ENCODE results near the gene ACOT6. TPM values are rescaled to one million over a fixed set of nuclear protein-coding genes. Genes with fewer than 3 reads are reported as not detected.
"Not testable (repeated sequence)": the region's sequence is repeated elsewhere in the genome, so short reads cannot be mapped to it uniquely, and the experiment has no call there.

The ACOT6 gene, protein sequence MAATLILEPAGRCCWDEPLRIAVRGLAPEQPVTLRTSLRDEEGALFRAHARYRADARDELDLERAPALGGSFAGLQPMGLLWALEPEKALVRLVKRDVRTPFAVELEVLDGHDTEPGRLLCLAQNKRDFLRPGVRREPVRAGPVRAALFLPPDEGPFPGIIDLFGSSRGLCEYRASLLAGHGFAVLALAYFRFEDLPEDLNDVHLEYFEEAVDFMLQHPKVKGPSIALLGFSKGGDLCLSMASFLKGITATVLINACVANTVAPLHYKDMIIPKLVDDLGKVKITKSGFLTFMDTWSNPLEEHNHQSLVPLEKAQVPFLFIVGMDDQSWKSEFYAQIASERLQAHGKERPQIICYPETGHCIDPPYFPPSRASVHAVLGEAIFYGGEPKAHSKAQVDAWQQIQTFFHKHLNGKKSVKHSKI
- not detected in 2 replicates for polyA plus RNA-seq (2014; cell fraction: cytosol; rRNA removed)
- not detected in 2 replicates for polyA plus RNA-seq (2014; cell fraction: nucleus; rRNA removed)

DNA sequence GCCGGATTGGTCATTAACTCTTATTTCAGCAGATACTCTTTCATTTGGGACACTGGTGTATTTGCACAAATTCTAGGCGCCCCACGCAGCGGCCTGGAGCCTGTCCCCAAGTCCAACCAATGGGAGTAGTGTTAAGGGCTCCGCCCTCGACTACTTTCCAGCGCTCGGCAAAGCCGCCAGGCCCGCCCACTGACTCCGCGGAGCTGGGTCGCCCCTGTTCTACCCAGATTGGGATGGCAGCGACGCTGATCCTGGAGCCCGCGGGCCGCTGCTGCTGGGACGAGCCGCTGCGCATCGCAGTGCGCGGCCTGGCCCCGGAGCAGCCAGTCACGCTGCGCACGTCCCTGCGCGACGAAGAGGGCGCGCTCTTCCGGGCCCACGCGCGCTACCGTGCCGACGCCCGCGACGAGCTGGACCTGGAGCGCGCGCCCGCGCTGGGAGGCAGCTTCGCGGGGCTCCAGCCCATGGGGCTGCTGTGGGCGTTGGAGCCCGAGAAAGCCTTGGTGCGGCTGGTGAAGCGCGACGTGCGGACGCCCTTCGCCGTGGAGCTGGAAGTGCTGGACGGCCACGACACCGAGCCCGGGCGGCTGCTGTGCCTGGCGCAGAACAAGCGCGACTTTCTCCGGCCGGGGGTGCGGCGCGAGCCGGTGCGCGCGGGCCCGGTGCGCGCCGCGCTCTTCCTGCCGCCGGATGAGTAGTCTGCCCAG is at the start of gene ACOT6:
TSS of gene ACOT6 (plus strand) at position 179 of the 707 bp plus-strand sequence. CDS start at position 234, 55 bp downstream.
- peak; percentile 62 for DNase-seq (ENCODE audit: low spot score)

DNA sequence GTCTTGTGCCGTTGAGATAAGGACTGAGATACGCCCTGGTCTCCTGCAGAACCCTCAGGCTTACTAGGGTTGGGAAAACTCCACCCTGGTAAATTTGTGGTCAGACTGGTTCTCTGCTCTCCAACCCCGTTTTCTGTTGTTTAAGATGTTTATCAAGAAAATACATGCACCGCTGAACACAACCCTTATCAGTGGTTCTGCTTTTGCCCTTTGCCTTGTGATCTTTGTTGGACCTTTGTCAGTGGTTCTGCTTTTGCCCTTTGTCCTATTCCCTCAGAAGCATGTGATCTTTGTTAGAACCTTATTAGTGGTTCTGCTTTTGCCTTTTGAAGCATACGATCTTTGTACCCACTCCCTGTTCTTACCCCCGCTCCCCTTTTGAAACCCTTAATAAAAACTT is 49.6 kb upstream of the ACOT6 start:
- not testable (repeated sequence) for DNase-seq (ENCODE audit: low spot score)

DNA sequence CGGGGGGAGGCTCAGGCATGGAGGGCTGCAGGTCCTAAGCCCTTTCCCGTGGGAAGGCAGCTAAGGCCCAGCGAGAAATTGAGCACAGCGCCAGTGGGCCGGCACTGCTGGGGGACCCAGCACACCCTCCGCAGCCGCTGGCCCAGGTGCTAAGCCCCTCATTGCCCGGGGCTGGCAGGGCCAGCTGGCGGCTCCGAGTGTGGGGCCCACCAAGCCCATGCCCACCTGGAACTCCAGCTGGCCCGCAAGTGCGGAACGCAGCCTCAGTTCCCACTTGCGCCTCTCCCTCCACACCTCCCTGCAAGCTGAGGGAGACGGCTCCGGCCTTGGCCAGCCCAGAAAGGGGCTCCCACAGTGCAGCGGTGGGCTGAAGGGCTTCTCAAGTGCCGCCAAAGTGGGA is 45.9 kb upstream of the ACOT6 start:
- DNase-seq (ENCODE audit: low spot score), result not testable (repeated sequence)

DNA sequence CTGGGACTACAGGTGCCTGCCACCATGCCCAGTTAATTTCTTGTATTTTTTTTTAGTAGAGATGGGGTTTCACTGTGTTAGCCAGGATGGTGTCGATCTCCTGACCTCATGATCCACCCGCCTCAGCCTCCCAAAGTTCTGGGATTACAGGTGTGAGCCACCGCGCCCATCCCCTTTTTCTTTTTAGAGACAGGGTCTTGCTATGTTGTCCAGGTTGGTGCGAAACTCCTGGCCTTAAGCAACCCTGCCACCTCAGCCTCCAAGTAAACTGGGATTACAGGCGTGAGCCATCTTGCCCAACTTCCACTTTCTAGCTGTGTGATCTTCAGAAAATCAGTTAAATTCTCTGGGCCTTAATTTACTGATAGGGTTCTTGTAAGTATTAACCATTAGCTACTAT is 45.4 kb upstream of the ACOT6 start:
- not testable (repeated sequence) for DNase-seq (ENCODE audit: low spot score)

DNA sequence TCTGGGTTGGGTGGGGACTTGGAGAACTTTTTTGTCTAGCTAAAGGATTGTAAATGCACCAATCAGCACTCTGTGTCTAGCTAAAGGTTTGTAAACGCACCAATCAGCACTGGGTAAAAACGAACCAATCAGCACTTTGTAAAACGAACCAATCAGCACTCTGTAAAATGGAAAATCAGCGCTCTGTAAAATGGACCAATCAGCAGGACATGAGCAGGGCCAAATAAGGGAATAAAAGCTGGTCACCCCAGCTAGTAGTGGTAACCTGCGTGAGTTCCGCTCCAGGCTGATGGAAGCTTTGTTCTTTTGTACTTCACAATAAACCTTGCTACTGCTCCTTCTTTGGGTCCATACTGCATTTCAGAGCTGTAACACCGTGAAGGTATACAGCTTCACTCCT is 45.0 kb upstream of the ACOT6 start:
- DNase-seq (ENCODE audit: low spot score), result no peak

DNA sequence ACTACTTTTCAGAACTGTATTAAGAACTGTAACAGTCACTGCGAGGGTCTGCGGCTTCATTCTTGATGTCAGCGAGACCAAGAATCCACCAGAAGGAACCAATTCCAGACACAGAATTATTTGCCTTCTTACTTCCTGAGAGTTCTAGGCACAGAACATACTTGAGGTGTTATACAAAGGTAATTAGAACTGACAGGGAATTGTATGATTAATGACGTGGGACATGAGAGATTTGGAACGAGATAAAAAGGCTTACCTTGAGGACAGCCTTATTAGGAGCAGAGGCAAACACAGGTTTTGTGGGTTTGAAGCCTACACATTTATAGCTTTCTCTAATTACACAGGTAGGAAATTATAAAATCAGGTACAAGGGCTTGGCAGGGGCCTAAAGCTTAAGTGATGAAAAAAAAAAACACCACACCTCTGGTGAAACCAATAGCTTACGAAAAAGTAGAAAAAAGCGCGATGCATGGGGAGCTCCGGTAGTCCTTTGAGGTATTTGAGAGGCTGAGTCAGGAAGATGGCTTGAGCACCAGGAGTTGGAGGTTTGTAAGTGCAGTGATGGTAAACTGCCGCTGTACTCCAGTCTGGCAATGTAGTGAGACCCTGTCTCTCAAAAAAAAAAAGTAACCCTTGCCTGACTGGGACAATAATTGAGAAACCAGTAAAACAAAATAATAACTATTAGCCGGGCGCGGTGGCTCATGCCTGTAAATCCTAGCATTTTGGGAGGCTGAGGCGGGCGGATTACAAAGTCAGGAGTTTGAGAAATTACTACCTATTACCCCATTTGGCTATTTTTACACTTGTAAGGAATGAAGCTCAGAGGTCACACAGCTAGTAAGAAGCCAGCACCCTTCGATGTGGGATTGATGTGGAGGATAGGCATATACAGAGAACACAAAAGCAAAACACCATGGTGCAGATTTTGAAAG is 44.1 kb upstream of the ACOT6 start:
- DNase-seq (ENCODE audit: low spot score), result peak; percentile 14

DNA sequence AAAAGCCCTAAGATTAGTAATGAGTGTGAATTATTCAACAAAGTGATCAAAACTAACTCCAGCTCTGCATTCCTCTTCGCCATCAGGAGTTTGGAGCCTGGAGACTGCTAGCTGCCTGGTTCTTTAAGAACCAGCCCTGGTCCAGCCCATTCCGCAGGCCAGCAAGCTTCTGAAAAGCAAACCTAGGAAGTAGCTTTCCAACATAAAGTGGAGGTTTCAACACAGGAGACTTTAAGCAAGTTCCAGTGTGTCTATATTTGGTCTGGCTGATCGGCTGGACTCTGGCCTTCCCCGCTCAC is 43.5 kb upstream of the ACOT6 start:
- DNase-seq (ENCODE audit: low spot score), result not testable (repeated sequence)

DNA sequence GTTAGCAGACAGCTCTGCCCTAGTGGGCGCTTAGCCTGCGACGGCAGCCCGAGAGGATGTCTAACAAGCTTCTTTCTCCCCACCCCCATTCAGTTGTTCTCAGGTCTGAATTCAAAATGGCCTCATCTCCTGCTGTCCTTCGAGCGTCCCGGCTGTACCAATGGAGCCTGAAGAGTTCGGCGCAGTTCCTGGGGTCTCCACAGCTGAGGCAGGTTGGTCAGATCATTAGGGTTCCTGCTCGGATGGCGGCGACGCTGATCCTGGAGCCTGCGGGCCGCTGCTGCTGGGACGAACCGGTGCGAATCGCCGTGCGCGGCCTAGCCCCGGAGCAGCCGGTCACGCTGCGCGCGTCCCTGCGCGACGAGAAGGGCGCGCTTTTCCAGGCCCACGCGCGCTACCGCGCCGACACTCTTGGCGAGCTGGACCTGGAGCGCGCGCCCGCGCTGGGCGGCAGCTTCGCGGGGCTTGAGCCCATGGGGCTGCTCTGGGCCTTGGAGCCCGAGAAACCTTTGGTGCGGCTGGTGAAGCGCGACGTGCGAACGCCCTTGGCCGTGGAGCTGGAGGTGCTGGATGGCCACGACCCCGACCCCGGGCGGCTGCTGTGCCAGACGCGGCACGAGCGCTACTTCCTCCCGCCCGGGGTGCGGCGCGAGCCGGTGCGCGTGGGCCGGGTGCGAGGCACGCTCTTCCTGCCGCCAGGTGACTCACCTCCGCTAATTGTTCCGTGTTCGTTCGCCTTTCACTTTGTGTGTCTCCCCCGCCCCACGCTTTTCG is 42.9 kb upstream of the ACOT6 start, which contains the start of gene ACOT2:
TSS of gene ACOT2 (plus strand) at position 29 of the 774 bp plus-strand sequence. CDS start at position 57, 28 bp downstream.
- peak; percentile 71 for DNase-seq (ENCODE audit: low spot score)

DNA sequence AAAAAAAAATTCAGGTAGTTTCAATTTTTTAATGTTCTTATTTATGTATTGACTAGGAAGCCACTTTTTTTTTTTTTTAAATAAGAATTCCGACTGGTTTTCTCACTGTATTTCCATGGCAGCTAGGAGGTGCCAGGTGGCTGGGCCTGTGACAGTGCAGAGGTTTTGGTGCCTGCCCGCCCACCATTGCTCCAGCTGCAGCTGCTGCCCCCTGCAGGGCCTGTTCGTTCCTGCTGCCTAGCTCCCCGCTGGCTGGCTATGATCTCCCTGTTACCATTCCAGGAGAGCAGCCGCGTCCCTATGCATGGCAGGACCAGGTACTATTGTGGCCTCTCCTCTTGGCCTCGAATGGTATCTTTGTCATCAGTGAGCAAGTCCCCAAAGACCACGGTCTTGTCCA is 41.4 kb upstream of the ACOT6 start:
- peak; percentile 21 for DNase-seq (ENCODE audit: low spot score)

DNA sequence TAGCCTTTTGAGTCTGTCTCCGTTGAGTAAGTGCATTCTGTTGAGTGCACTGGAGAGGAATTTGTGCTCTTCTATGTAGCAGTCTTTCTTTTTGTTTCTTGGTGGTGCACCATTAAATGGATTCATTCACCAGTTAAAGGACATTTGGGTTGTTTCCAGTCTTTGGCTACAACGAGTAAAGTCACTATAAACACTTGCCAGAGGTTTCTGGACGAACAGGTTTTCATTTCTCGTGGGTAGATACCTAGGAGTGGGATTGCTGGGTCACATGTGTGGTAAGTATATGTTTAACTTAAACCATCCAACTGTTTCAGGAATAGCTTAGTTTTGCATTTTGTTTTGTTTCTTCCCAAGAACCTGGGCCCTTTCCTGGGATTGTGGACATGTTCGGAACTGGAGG is 39.3 kb upstream of the ACOT6 start:
- DNase-seq (ENCODE audit: low spot score), result not testable (repeated sequence)

DNA sequence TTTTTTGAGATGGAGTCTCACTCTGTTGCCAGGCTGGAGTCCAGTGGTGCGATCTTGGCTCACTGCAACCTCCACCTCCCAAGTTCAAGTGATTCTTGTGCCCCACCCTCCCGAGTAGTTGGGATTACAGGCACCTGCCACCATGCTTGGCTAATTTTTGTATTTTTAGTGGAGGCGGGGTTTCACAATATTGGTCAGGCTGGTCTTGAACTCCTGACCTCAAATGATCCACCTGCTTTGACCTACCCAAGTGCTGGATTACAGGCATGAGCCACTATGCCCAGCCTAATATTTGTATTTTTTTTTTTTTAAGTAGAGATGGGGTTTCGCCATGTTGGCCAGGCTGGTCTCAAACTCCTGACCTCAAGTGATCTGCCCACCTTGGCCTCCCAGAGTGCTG is 38.6 kb upstream of the ACOT6 start:
- DNase-seq (ENCODE audit: low spot score), result not testable (repeated sequence)

DNA sequence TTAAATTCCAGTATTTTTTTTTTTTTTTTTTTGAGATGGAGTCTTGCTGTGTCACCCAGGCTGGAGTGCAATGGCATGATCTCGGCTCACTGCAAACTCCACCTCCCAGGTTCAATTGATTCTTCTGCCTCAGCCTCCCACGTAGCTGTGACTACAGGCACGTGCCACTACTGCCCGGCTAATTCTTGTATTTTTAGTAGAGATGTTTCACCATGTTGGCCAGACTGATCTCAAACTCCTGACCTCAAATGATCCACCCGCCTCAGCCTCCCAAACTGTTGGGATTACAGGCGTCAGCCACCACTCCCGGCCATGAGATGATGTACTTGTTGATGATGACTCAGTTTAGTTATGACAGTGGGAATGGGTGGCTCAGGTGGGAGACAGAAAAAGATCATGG is 38.1 kb upstream of the ACOT6 start:
- DNase-seq (ENCODE audit: low spot score), result not testable (repeated sequence)

DNA sequence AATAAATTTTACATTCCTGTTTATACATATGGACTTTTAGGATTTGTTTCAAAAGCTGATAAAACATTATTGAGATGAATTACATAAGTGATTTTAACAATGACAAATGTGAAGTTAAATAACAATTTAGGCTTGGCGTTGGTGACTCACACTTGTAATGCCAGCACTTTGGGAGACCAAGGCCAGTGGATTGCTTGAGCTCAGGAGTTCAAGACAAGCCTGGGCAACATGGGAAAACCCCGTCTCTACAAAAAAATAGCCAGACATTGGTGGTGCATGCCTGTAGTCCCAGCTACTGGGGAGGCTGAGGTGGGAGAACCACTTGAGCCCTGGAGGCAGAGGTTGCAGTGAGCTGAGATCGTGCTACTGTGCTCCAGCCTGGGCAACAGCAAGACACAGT is 35.9 kb upstream of the ACOT6 start:
- DNase-seq (ENCODE audit: low spot score), result no peak

DNA sequence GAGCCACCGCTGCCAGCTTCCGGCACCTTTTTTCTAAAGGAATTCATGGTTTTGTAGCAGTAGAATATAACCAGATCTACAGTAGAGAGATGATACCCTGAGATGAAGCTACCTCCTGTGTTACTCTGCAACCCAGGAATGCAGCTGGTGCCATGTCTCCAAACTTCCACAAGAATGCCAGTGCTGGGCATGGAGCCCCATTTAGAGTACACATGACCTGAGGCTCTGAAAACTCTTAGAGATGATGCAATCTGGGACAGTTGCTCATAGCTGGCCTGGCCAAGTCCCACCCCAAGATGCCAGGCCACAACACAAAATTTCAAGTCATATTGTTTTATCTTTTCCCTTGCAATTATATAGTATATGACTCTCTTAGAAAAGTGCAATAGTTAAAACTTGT is 35.1 kb upstream of the ACOT6 start:
- not testable (repeated sequence) for DNase-seq (ENCODE audit: low spot score)

DNA sequence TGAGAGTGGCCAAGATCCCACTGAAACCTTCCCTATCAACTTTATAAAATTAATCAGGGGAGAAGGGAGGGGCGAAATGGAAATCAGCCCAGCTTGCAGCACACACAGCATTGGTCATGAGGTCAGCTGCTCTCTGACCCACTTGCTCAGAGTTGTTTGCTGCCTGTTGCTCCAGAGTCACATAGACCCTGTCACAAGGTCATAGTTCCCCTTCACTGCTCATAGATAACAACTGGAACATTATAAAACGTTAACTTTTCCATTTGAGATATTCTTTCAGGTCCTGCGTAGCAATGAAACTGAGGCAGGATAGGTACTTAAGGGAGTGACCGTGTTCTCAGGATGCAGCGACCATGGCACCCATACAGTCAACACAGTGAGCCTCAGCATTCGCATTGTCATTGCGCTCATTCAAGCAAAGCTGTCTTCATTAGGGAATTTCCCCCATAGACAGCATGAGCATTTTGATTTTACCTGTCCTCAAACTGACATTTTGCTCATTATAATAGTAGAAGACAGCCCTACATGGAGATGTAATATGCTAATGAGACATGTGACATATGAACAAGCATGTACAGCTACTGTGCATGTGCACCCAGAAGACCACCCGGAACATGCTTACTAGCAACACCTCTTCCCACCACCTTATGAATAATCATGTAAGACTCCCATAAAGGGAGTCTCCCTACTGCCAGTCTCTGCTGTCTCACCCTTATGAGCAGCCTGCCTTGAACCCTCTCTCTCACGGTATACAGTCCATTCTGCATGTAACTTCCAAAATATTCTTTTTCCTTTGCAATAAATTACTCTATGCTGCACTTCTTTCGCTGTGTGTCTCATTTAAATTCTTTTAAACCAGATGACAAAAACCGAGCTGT is 30.0 kb upstream of the ACOT6 start:
- DNase-seq (ENCODE audit: low spot score), result not testable (repeated sequence)

DNA sequence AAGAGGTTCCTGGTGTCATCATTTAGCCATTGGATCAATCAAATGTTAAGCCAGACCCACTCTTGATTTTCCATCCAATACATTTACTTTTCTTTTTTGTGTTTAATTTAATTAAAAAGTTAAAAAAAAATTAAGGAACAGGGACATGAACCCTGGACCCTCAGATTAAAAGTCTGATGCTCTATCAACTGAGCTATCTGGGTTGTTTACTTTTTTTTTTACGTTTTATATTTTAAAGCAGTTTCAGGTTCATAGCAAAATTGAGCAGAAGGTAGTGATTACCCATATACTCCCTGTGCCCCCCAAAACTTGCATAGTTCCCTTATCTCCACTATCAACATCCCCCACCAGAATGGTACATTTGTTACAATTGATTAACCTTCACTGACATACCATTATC is 23.6 kb upstream of the ACOT6 start:
- DNase-seq (ENCODE audit: low spot score), result no peak

DNA sequence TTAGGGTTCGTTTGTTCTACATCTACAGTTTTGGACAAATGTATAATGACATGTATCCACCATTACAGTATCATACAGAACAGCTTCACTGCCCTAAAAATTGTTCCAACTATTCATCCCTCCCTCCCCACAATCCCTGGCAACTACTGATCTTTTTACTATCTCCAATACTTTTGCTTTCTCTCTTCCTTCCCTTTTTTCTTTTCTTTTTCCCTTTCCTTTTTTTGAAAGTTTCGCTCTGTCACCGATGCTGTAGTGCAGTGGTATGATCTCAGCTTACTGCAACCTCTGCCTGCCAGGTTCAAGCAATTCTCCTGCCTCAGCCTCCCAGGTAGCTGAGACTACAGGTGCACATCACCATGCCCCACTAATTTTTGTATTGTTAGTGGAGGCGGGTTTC is 23.2 kb upstream of the ACOT6 start:
- no peak for DNase-seq (ENCODE audit: low spot score)

DNA sequence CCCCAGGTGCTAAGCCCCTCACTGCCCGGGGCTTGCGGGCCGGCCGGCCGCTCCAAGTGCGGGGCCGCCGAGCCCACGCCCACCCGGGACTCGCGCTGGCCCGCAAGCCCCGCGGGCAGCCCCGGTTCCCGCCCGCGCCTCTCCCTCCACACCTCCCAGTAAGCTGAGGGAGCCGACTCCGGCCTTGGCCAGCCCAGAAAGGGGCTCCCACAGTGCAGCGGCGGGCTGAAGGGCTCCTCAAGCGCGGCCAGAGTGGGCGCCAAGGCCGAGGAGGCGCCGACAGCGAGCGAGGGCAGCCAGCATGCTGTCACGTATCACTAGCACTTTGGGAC is 21.7 kb upstream of the ACOT6 start:
- DNase-seq (ENCODE audit: low spot score), result not testable (repeated sequence)

DNA sequence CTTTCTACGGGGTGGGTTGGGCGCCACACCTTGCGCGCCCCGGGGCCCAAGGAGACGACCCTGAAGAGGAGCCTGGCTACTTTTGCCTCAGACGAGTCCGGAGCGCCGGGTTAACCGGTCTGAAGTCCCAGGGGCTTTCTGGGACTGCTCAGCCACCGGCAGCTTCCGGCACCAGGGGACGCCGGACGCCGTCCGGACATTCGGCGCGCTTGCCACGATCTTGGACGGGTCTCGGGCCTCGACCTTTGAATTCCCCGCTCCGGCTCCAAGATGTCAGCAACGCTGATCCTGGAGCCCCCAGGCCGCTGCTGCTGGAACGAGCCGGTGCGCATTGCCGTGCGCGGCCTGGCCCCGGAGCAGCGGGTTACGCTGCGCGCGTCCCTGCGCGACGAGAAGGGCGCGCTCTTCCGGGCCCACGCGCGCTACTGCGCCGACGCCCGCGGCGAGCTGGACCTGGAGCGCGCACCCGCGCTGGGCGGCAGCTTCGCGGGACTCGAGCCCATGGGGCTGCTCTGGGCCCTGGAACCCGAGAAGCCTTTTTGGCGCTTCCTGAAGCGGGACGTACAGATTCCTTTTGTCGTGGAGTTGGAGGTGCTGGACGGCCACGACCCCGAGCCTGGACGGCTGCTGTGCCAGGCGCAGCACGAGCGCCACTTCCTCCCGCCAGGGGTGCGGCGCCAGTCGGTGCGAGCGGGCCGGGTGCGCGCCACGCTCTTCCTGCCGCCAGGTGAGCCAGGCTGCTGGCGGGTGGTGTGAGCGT is 20.4 kb upstream of the ACOT6 start, which contains the start of gene ACOT4:
TSS of gene ACOT4 (plus strand) at position 184 of the 760 bp plus-strand sequence. CDS start at position 271, 87 bp downstream.
- DNase-seq (ENCODE audit: low spot score), result peak; percentile 21

Measured in SK-N-DZ (cell line).